ENCODE data around the gene GPR151.

DNA sequence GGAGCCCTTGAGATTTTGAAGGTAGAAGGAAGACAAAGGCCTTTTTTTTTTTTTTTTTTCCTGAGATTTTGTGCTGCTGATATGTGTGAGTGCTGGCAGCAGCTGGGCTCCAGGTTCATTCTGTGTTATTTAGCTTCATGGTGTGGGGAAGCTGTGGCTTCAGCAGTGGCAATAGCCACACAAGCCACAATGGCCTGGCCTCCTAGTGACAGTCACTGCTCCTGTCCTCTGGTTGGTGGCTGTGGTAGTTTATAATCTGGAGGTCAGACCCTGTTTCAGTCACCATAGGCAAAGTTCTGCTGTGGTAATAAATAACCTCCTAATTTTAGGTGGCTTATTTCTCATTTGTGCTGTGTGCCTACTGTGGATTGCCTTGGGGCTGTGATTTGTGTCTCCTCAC lies 28.2 kb upstream of the GPR151 start:
- TF ChIP-seq POLR2AphosphoS5 (IDR thresholded peaks at IDR 0.05; ENCODE audit: low read depth, low read length) (no peak), TCF12 (IDR thresholded peaks at IDR 0.05) (no peak), PBX3 (IDR thresholded peaks at IDR 0.05) (no peak), TAF1 (IDR thresholded peaks at IDR 0.05; ENCODE audit: borderline replicate concordance, low read depth, low read length) (no peak), YY1 (IDR thresholded peaks at IDR 0.05; ENCODE audit: low read depth) (no peak), RFX5 (IDR thresholded peaks at IDR 0.05; ENCODE audit: low read length) (no peak), MEF2A (IDR thresholded peaks at IDR 0.05; ENCODE audit: borderline replicate concordance, low read depth) (no peak), EP300 (IDR thresholded peaks at IDR 0.05; ENCODE audit: borderline replicate concordance in 1 of 2, low read depth in 1 of 2, low read length in 1 of 2) (no peak), RAD21 (IDR thresholded peaks at IDR 0.05; ENCODE audit: low read length) (no peak), ELF1 (IDR thresholded peaks at IDR 0.05) (no peak)
- TF ChIP-seq, protein P1, sequence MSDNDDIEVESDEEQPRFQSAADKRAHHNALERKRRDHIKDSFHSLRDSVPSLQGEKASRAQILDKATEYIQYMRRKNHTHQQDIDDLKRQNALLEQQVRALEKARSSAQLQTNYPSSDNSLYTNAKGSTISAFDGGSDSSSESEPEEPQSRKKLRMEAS (IDR thresholded peaks at IDR 0.05; ENCODE audit: low read depth): no peak
- TF ChIP-seq, protein P2, sequence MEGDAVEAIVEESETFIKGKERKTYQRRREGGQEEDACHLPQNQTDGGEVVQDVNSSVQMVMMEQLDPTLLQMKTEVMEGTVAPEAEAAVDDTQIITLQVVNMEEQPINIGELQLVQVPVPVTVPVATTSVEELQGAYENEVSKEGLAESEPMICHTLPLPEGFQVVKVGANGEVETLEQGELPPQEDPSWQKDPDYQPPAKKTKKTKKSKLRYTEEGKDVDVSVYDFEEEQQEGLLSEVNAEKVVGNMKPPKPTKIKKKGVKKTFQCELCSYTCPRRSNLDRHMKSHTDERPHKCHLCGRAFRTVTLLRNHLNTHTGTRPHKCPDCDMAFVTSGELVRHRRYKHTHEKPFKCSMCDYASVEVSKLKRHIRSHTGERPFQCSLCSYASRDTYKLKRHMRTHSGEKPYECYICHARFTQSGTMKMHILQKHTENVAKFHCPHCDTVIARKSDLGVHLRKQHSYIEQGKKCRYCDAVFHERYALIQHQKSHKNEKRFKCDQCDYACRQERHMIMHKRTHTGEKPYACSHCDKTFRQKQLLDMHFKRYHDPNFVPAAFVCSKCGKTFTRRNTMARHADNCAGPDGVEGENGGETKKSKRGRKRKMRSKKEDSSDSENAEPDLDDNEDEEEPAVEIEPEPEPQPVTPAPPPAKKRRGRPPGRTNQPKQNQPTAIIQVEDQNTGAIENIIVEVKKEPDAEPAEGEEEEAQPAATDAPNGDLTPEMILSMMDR (IDR thresholded peaks at IDR 0.05): no peak
- TF ChIP-seq, protein P3, sequence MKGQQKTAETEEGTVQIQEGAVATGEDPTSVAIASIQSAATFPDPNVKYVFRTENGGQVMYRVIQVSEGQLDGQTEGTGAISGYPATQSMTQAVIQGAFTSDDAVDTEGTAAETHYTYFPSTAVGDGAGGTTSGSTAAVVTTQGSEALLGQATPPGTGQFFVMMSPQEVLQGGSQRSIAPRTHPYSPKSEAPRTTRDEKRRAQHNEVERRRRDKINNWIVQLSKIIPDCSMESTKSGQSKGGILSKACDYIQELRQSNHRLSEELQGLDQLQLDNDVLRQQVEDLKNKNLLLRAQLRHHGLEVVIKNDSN (IDR thresholded peaks at IDR 0.05; ENCODE audit: borderline replicate concordance, low read depth): no peak

All from SK-N-SH (cell line).